Fibroblast of pulmonary artery (primary cell): Measurements from ENCODE around the gene SMIM3.

Source experiments
- DNase-seq: peaks from one replicate; pipeline ENCODE4 v3.0.0-alpha.2; 2010; ENCODE audit warnings: low read depth
- H3K4me3 ChIP-seq: replicated peaks from 2 replicates; pipeline ENCODE4 v1.5.1; 2011; ENCODE audit warnings: low read depth, mild to moderate bottlenecking, control low read depth, low read length, moderate library complexity
- TF ChIP-seq, protein P1 (sequence below): IDR thresholded peaks from 2 replicates; pipeline ENCODE4 v1.5.1; 2011; ENCODE audit warnings: mild to moderate bottlenecking, control low read depth, low read length, inconsistent platforms; ENCODE audit errors: missing control alignments

The SMIM3 gene

GRCh38 chr5:150765799-150766169 is 12.8 kb upstream of the SMIM3 start:
- DNase-seq = no peak
- no peak overlapping the region for H3K4me3 ChIP-seq
- TF ChIP-seq, protein P1, sequence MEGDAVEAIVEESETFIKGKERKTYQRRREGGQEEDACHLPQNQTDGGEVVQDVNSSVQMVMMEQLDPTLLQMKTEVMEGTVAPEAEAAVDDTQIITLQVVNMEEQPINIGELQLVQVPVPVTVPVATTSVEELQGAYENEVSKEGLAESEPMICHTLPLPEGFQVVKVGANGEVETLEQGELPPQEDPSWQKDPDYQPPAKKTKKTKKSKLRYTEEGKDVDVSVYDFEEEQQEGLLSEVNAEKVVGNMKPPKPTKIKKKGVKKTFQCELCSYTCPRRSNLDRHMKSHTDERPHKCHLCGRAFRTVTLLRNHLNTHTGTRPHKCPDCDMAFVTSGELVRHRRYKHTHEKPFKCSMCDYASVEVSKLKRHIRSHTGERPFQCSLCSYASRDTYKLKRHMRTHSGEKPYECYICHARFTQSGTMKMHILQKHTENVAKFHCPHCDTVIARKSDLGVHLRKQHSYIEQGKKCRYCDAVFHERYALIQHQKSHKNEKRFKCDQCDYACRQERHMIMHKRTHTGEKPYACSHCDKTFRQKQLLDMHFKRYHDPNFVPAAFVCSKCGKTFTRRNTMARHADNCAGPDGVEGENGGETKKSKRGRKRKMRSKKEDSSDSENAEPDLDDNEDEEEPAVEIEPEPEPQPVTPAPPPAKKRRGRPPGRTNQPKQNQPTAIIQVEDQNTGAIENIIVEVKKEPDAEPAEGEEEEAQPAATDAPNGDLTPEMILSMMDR = no peak

DNA sequence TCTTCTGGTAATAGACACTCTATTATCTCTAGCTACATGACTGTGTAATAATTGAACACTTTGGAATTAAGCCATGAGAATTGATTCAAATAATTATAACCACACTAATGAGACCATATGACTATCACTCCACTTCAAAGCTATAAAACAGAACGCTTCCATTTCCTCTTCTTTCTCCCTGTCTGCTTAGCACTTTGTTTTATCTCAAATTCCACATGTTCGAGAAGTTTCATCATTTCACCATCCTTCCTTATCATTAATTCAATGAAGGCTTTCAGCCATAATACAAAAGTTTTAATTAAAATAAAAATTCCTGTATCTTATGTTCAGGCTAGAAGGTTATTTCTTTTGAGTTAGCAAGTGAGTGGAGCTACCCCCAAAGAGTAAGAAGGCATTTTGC is 12.3 kb upstream of the SMIM3 start:
- no peak for DNase-seq
- TF ChIP-seq, protein P1 = no peak
- H3K4me3 ChIP-seq = no peak overlapping the region

DNA sequence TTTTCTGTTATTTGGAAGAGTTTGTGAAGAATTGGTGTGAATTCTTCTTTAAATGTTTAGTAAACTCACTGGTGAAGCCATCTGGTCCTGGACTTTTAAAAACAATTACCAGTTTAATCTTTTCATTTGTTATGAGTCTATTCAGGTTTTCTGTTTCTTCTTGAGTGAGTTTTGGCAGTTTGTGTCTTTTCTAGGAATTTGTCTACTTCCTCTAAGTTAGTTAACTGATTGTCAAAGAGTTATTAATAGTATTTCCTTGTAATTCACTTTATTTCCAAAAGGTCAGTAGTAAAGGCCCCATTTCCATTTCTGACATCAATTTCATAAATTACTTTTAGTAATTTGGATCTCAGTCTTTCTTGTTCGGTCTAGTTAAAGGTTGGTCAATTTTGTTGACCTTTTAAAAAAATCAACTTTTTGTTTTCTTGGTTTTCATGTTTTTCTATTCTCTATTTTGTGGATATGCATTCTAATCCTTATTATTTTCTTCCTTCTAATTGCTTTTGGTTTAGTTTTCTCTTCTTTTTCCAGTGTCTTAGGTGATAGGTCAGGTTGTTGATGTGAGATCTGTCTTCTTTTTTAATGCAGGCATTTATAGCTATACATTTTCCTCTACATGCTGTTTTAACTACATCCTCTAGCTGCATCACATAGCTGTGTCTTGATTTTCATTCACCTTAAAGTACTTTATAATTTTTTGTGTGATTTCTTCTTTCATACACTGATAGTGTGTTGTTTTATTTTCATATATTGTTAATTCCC is 7.3 kb upstream of the SMIM3 start:
- TF ChIP-seq, protein P1 = no peak
- DNase-seq = no peak
- H3K4me3 ChIP-seq = no peak overlapping the region

DNA sequence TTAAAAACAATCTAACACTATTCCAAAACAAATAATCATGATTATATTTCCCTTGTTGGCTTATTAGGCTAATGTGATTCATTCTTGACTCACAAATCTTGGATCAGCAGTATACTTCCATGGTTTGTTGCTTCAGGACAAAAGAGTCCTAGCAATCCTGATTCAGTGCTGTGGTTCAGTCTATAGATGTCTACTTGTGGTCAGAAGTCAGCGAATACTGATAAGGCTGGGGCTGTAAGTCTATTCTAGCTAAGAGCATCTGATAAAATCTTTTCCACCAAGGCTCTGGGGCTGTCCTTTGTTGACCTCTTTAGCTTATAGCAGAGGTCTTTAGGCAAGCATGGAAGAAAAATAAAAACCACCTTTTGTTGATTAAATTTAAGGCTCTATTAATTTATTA is 4.4 kb upstream of the SMIM3 start:
- H3K4me3 ChIP-seq = no peak overlapping the region
- peak; percentile 77 for DNase-seq
- TF ChIP-seq, protein P1 = no peak

DNA sequence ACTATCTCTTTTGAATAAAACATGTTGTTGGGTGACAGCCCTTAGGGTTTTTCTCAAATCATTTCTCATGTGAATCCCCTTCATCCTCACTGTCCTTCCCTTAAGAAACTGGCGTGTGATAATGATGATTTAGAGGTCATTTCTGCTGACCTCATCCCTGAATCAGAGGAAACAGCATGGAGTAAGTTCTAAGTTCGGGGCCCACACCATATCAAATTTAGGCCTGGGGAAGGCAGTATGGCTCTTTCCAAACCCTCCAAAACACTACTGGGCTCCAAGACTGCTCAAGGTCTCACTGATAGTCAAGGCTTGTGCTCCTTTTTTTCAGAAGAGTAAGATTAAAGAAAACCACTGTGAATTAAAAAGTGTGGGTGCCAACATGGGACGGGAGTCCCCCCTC is 872 bp upstream of the SMIM3 start:
- TF ChIP-seq, protein P1 = no peak
- peak overlapping the region; percentile 66 for H3K4me3 ChIP-seq
- no peak for DNase-seq

GRCh38 chr5:150778088-150778516 is 455 bp upstream of the SMIM3 start:
- TF ChIP-seq, protein P1 = no peak
- H3K4me3 ChIP-seq = peak overlapping the region; percentile 66
- DNase-seq = peak; percentile 64
